ENCODE data around the gene BCAR3.
"Not testable (repeated sequence)": the region's sequence is repeated elsewhere in the genome, so short reads cannot be mapped to it uniquely, and the experiment has no call there.

BCAR3 gene

DNA sequence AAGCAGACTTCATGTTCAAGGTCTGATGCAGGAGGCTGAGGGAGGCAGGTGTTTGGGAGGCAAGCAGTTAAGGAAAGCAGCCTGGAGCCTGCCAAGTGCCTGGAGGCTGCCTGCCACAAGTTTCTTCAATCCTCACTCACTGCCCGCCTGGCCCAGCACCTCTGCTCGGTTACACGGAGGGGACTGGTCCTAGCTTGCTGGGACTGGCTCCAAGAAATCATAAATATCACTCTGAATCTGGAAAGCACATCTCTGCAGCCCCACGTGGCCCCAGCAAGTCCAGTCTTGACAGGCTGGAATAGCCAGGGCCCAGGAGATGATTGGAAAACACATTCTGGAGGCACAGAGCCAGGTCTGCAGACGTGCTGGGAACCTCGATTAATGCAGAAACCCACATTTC is 83.9 kb downstream of the BCAR3 start:
- no peak for DNase-seq (ENCODE audit: low spot score)

DNA sequence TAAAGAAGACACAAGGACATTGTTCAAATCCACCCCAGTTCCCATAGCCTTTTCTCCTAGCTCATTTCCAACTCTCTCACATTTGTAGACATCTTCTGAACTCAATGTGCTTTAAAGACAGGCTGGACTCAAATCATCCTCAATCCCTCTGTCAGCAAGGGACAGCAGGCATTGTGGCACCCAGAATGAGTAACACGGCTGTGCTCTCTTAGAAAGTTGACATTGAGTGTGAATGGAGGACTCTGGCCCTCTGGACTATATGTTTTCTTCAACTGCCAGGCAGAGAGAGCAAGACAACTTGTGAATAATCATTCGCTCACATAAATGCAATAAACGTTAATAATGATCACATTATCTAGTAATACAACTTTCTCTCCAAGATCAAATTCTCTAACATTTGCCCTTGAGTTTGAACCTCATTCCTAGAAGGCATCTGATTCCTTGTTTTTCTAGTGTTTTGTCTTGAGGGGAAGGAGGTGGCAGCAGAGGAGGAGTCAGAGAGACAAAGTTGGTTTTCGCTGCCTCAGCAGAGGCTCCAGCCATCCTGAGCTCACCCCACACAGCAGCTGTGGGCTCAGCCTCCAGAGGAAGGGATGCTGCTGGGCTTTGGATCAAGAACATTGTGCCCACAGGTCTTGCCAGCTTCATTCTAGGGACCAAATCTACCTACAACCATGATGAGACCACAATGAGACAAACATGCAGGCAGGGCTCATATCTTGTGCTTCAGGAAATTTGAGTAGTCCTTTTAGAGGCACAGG is 85.1 kb downstream of the BCAR3 start:
- no peak for DNase-seq (ENCODE audit: low spot score)

DNA sequence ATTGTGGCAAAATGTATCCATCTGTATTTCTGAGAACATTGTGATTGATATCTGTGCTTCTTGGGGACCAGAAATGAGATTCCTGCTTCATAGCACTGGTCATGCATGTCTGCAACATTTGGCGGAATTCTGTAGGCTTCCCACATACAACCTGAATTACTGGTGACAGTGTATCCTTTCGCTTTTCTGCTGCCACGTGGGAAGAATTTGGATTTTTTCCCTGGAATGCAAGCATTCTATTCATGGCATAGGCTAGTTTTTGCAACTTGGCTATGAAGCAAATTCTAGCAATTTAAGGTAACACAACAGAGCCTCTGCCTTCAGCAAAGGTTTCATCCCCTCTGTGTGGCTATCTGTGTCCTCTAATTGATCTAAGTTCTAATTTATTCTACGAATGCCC is 85.9 kb downstream of the BCAR3 start:
- DNase-seq (ENCODE audit: low spot score), result no peak

DNA sequence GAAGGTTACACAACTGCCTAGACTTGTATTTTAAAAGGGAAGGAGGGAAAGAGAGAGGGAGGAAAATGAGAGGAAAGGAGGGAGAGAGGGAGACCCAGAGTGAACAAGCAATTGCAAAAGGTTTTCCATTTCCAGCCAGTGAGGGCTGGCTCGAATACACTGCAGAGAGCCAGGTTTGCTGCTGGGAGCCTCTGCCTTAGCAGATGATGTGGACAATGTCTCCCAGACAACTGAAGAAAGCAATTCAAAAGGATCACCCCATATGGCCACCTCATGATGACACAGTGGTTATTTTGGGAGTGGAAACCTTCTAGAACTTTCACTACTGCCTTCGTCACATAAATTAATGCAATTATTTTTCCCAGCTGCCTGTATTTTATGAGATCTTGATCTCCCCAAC is 86.4 kb downstream of the BCAR3 start:
- peak; percentile 74 for DNase-seq (ENCODE audit: low spot score)

DNA sequence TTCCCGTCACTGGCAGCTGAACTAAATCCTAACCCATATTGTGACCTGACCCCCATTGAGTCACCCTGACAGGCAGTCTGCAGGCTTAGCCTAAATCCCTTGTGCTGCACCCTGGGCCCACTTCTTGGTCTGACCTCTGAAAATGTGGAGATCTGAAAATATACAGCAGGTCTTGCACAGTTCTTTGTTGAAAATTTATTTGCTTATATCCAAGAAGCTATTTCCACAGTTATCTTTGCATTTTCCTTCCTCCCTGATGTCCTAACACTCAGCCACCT is 87.1 kb downstream of the BCAR3 start:
- no peak for DNase-seq (ENCODE audit: low spot score)

DNA sequence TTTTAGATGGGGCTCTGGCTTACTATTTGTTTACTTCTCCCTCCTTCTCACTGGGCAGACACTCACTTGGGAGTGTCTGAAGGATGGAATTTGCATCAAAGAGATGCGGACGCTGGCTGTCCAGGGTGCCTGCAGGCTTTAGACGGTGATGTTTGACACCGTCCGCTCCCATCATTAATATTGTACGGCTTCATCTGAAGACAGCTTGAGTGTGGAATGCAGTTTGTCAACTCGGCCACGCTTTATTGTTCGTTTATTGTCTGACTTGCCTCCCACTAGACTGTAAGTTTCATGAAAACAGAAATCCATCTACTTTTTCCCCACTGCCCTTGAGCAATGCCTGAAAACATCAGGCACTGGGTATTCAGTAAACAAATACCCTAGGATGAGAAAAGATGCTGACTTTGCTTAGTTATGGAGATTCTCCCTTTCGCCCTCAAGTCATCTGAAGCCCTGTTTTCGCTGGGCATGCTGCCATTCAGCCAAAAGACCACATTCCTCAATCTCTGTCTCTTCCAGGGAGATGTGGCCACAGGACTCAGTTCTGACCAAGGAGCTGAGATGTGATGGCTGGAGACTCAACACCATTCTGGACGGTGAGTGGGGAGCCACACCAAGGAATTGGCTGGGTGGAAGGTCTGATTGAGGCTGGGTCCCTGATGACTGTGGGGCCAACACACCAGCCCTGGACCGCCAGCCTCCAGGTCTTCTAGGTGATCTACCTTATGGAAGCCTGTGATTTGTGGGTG is 87.6 kb downstream of the BCAR3 start:
- DNase-seq (ENCODE audit: low spot score), result no peak

DNA sequence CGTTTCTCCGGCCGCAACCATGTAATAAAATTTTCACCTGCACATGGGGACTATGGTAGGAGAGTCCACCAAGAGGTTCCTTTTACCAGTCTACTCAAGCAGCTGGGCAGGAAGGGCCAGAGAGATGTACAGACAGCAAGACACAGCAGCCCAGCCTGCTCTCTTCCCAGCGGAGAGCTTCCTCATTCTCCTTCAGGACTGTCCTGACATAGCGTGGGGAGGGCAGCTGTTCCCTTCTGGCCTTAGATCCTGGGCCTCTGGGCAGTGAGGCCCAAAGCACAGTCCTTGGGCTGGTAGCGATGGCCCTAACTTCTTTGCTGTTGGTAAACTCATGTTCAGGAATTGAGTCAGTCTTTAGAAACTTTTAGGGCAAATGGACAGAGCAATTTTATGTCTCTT is 89.1 kb downstream of the BCAR3 start:
- no peak for DNase-seq (ENCODE audit: low spot score)

DNA sequence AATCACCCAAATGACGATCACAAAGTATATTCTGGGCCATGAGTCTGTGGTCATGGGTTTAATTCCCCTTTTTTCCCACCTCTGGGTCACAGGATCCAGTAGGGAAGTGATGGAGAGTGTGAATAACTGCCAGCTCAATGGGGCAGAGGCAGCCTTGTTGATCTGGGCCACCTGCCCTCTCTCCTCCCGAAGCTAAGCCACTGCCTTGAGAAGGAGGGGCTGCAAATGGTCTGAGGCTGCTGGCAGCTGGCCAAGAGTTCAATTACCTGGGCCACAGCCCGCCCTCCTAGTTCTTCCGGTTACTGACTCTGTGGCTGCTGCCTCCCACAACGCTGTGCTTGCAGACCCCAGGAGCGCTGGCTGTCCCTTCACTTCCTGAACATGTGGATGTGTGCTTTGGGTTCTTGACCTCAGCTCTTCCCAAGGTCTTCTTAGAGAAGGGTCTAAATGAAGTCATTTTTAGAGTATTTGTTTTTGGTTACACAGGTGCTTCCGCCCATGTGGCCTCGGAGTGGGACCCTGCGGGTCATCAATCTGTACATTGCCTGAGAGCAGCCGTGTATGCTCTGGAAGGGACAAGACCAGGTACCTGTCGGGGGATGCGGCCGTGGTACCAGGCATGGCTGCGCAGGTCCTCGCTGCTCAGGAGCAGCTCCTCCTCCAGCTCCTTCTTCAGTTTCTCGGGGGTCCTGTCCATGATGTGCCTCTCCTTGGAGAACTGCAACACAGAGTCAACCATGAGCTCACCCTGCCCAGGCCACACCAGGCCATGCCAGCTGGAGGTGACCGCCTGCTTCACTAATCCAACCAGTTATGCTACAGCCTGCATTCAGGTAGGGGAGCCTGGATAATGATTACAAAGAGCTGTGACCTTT is 89.7 kb downstream of the BCAR3 start:
- DNase-seq (ENCODE audit: low spot score), result no peak

DNA sequence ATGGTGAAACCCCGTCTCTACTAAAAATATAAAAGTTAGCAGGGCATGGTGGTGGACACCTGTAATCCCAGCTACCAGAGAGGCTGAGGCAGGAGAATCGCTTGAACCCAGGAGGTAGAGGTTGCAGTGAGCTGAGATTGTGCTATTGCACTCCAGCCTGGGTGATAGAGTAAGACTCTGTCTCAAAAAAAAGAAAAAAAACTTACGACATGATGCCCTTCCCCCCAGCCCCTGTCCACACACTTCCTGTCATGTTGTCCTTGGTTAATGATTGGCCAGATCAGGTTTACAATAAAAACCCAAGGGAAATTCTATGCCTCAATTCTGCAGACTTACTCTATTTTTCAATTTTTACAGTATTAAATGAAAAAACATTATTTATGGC is 90.4 kb downstream of the BCAR3 start:
- DNase-seq (ENCODE audit: low spot score), result not testable (repeated sequence)

DNA sequence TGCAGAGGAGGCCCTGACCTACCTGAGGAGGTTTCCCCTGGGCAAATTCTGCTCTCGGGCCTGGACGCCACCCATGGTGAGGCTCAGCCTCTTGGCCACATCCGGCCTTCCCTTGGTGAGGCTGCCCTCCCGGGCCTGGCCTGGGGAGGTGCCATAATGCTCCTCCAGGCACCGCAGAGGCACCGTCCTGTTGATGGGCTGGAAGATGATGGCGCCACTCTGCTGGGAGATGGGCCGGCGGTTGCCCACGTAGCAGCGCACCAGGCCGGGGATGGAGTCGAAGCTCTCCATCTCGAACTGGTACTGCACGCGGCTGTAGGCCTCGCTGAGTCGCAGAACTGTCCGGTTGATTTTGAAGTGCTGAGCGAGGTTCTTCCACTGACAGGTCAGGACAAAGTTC is 92.7 kb downstream of the BCAR3 start:
- no peak for DNase-seq (ENCODE audit: low spot score)

DNA sequence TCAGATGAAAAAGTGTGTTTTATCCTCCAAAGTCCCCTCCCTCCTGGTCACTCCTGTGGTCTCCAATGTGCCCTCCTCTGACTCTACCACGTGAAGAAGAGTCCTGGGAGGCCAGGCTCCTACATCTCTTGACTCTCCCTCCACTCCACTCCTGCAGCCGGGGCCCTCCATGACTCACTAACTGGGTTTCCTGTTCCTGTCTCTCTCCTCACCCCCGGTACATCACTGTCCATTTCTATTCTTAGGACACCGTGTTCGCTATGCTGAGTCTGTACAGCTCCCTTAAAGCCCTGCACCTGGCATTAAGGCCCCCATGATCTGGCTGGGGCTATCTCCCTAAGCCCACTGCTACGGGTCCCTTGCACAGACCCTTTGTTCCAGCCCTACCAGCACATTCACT is 93.4 kb downstream of the BCAR3 start:
- no peak for DNase-seq (ENCODE audit: low spot score)

DNA sequence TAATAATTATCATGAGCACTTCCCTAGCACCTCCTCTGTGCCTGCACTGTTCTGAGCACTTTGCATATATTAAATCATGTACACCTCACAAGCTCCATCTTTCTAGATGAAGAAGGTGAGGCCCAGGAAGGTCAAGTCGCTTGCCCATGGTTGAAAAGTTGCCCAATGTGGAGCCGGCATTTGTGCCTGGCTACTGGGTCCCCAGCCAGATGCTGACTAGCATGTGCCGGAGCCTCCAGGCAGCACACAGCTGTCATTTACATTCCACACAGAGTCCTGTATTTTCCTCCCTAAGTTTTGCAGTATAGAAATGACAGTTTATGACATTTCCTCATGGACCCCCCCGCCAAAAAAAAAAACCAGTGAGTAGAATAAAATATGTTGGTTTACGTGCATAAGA is 94.3 kb downstream of the BCAR3 start:
- DNase-seq (ENCODE audit: low spot score), result no peak

DNA sequence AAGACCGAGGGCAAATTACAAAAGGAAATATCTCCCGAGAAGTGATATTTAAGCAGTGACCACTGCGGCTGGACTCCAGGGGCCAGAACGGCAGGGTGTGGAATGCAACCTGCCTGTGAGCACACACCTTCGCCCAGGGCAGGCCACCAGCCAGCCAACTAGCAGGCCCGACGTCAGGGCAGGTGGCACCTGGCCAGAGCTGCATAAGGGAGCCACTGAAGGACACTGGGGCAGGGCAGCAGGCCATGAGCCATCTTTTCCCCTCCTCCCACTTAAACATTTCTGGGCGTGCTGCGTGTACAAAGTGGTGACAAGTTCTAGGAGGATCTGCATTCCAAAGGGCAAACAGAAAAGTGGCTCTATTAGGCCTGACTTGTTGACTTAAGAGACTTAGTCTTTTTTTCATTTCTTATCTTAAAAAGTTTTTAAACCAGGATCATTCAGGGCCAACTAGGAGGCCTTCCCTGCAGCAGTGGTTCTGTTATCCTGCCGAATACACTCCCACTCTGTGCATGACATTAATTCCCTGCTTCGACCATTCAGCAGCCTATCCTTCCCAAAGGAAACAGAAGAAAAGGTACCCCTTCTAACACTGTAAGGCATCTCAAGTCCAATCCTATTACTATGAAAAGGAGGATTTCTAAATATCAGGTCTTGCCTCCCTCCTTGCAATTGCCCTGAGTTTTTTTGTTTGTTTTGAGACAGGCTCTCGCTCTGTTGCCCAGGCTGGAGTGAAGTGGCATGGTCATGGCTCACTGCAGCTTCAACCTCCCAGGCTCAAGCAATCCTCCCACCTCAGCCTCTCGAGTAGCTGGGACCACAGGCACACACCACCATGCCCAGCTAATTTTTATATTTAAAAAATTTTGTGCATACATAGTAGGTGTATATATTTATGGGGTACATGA is 96.3 kb downstream of the BCAR3 start:
- DNase-seq (ENCODE audit: low spot score), result peak; percentile 53

DNA sequence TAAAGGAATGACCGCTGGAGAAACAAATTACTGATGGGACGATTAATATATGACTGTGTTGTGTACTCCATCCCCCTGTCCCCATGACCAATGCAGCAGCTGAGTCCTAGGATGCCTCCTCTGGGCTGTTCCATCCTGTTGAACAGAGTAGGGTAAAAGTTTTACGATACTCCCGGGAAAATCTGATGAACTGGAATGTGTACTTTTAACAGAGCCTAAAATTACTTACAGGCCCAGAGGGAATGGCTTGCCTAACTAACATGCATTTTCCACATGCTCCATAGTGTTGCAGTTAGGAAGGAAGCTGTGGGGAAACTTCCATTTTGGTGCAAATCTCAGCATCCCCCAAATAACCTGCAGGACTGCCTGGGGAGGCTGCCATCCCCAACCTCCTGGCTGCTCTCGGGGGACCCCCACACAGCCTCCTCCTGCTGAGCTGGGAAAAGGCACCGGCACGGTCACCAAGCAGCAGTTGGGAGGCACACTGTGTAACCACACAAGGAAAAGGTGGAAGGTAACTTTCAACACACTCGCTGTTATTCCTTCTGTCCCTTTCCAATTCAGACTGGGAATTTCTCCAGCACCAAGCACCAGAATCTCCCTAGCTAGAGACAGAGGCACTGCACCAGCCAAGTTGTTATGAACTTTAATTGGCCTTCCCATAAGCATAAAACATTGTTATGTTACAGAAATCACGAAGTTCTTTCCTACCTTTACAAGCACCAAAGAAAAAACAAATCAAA is 97.2 kb downstream of the BCAR3 start:
- no peak for DNase-seq (ENCODE audit: low spot score)

DNA sequence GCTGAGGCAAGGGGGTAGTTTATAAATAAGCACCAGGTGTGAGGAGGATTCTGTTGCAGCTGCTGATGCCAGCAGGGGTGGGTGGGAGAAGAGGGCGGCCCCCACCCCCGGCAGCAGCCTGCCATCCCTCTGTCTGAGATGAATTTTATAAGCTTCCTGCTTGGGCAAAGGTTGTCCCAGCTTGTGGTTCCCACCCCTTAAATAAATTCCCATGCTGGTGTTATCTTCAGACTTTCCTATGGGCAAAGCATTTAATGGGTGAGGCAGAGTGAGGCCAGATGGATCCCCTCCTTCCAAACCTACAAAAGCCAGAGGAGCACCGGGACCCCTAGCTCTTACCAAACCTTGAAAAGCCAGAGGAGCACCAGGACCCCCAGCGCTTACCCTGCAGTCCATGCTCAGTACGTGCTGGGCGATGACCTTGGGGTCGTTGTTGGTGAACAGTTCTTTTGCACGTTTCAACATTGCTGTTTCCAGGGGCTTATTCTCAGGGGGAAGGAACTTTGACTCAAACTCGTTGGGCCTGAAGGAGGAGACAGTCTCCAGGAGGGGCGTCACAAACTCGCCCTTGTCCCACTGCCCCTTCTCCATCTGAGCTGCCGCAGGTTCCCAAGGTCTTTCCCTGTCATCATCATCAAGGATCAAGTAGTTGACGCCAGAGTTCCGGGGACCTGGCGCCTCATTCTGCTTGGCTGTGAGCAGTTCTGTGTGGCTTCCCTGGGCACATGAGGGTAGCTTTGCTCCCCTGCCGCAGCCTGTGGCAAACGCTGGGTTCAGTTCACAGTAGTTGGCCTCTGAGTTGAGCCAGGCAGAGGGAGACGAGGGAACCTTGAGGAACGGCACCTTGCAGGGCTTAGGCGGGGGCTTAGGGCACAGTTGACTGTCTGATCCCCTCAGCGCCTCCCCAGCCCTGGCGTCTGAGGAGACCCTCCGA is 99.5 kb downstream of the BCAR3 start:
- DNase-seq (ENCODE audit: low spot score), result no peak

DNA sequence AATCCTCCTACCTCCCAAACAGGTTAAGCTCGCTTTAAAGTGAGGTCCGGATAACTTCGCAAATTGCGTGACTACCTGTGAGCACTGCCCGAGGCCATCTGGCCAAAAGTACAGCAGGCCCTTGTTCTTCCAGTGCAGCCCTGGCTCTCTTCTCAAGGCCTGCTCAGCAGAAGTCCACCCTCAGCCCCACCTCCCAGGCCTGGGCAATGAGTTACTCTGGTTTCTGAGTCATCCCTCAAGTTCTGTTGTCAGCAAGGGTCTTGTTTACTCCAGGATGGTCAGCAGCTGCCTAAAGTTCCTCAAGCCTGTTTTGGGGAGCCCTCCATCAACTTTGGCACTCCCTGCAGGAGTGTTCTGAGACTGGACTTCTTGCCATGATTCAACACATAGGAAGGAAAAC is 101.7 kb downstream of the BCAR3 start:
- peak; percentile 82 for DNase-seq (ENCODE audit: low spot score)

DNA sequence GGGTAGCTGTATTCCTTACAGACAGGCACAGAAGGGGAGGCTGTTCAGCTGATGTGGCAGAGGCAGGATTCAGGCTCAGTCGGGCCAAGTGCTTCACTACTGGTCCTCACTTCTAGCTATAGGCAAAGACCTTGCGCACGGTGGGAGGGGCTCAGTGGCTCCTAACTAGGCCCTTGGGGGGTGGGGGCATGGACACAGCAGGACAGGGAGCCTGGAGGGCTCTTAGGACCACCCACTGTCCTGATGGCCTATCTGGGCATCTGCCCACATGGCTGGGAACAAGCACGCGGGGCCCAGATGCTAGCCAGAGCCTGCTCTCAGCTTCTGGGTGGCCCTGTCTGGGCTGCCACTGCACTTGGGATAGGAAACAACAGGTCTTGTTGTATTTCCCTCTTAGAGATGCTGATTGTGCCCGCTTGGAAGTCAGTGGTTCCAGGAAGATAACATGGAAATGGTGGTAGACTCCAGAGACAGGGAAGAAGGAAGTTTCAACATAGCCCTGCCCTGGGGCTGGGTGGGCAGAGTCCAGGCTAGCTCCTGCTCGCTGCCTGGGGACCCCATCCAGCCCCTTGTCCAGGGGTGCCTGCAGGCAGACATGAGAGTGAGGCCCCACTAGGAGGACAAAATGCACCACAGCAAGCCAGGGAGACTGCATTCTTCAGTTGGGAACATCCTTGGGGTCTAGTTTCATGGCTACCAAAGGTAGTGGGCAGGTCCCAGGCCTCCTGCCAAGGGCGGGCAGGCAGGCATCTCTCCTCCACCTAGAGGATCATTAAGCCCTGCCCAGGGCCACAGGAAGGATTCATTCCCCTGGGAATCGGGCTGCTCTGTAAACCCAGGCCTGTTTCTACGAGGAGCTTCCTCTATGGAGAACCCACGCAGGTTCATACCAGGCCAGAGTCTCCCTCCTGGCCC is 102.5 kb downstream of the BCAR3 start:
- no peak for DNase-seq (ENCODE audit: low spot score)

DNA sequence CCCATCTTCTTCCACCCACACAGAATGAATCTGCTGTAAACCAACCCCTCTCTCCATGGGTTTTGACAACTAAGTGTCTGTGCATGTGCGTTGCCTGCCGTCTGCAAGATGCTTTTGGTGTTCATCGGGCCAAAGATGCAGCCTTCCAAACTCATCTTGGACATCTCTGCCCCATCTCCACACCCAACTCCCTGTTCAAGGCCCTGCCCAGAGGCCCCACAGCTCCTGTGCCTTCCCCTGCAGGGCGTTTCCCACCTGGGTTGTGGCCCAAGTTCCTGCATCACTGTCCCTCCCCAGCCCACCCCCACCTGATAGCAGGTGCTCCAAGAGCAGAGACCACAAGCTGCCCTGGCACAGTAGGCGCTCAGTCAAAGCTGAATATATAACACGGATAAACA is 103.2 kb downstream of the BCAR3 start:
- DNase-seq (ENCODE audit: low spot score), result no peak

Data from AG20443 (cell line).